Activated naive CD4-positive, alpha-beta T cell treated with anti-CD3 and anti-CD28 coated beads, Interleukin-2, amount 10 ng/mL, durations not matched to agents 7 days and 5 days (primary cell): ENCODE results near the gene ELOVL1.

Experiments
- CTCF ChIA-PET: fragments of 350-600 bp; sonication (Branson Sonifier 250); formaldehyde crosslinking; loops from one replicate; lab custom pipeline; 2021; ENCODE audit warnings: antibody characterized with exemption; lab: Charles Lee
- DNase-seq: peaks from one replicate; pipeline ENCODE4 v3.0.0-alpha.2; 2020
- H3K27ac Mint-ChIP-seq: one replicate; pipeline ENCODE4 v1.8.0; 2021; ENCODE audit warnings: mild to moderate bottlenecking, moderate library complexity, mixed read lengths
- H3K27me3 Mint-ChIP-seq: one replicate; pipeline ENCODE4 v1.8.0; 2021; ENCODE audit warnings: mild to moderate bottlenecking, mixed read lengths
- H3K36me3 Mint-ChIP-seq: one replicate; pipeline ENCODE4 v1.8.0; 2021; ENCODE audit warnings: mixed read lengths
- H3K4me1 Mint-ChIP-seq: one replicate; pipeline ENCODE4 v1.8.0; 2021; ENCODE audit warnings: mixed read lengths
- H3K4me3 Mint-ChIP-seq: one replicate; pipeline ENCODE4 v1.8.0; 2021; ENCODE audit warnings: mild to moderate bottlenecking, moderate library complexity, mixed read lengths
- H3K9me3 Mint-ChIP-seq: one replicate; pipeline ENCODE4 v1.8.0; 2021; ENCODE audit warnings: mixed read lengths

Gene ELOVL1

GRCh38 chr1:43358121-43358745 lies 9.6 kb downstream of the ELOVL1 start:
- H3K27me3 Mint-ChIP-seq = no peaks in the 10 kb centered on the region
- CTCF ChIA-PET = interaction anchor here (0.8 to 2.0 kb wide), 10 partner anchors 10 to 284 kb away, joined by 3 to 16 read pairs (median 4); partner anchors contain the start of gene ELOVL1
- peak overlapping the region; percentile 95 for H3K4me3 Mint-ChIP-seq
- peak; percentile 51 for DNase-seq
- H3K27ac Mint-ChIP-seq = peak overlapping the region; percentile 85
- H3K36me3 Mint-ChIP-seq = peaks cover 39% of the 10 kb centered on the region
- no peaks in the 10 kb centered on the region for H3K9me3 Mint-ChIP-seq
- H3K4me1 Mint-ChIP-seq = peaks cover 43% of the 10 kb centered on the region

GRCh38 chr1:43357251-43357650 lies 10.6 kb downstream of the ELOVL1 start:
- no peak for DNase-seq
- peaks cover 36% of the 10 kb centered on the region for H3K36me3 Mint-ChIP-seq
- H3K4me1 Mint-ChIP-seq = peaks cover 46% of the 10 kb centered on the region
- no peak overlapping the region for H3K27ac Mint-ChIP-seq
- H3K9me3 Mint-ChIP-seq = no peaks in the 10 kb centered on the region
- H3K27me3 Mint-ChIP-seq = no peaks in the 10 kb centered on the region
- CTCF ChIA-PET = interaction anchor here (1.2 to 2.0 kb wide), 2 partner anchors 54 to 283 kb away, joined by 3 to 5 read pairs; no protein-coding TSS in a partner anchor
- H3K4me3 Mint-ChIP-seq = peak overlapping the region; percentile 95

- Mint-ChIP-seq H3K27ac (no peak overlapping the region), H3K27me3 (no peaks in the 10 kb centered on the region), H3K9me3 (no peaks in the 10 kb centered on the region), H3K4me3 (no peak overlapping the region), H3K4me1 (peaks cover 23% of the 10 kb centered on the region), H3K36me3 (peaks cover 14% of the 10 kb centered on the region)
- CTCF ChIA-PET = no interaction called here
- no peak for DNase-seq
Observed at GRCh38 chr1:43354936-43355335, 12.9 kb downstream of the ELOVL1 start.

GRCh38 chr1:43354471-43354870 lies 13.3 kb downstream of the ELOVL1 start:
- Mint-ChIP-seq H3K27ac (no peak overlapping the region), H3K4me3 (no peak overlapping the region), H3K4me1 (peaks cover 23% of the 10 kb centered on the region), H3K9me3 (no peaks in the 10 kb centered on the region), H3K27me3 (no peaks in the 10 kb centered on the region), H3K36me3 (peaks cover 10% of the 10 kb centered on the region)
- CTCF ChIA-PET = interaction anchor here (1.0 kb wide), 1 partner anchor 86 kb away, joined by 3 read pairs; no protein-coding TSS in a partner anchor
- no peak for DNase-seq

GRCh38 chr1:43352881-43353280 lies 14.9 kb downstream of the ELOVL1 start:
- Mint-ChIP-seq H3K27ac (no peak overlapping the region), H3K9me3 (no peaks in the 10 kb centered on the region), H3K4me3 (no peak overlapping the region), H3K27me3 (no peaks in the 10 kb centered on the region), H3K4me1 (peaks cover 18% of the 10 kb centered on the region), H3K36me3 (peaks cover 6% of the 10 kb centered on the region)
- CTCF ChIA-PET = no interaction called here
- no peak for DNase-seq

GRCh38 chr1:43352351-43352705 lies 15.5 kb downstream of the ELOVL1 start:
- Mint-ChIP-seq H3K27ac (no peak overlapping the region), H3K9me3 (no peaks in the 10 kb centered on the region), H3K4me3 (no peak overlapping the region), H3K4me1 (peaks cover 15% of the 10 kb centered on the region), H3K27me3 (no peaks in the 10 kb centered on the region), H3K36me3 (peaks cover 6% of the 10 kb centered on the region)
- CTCF ChIA-PET = no interaction called here
- DNase-seq = no peak

- CTCF ChIA-PET = no interaction called here
- peaks cover 15% of the 10 kb centered on the region for H3K4me1 Mint-ChIP-seq
Observed at GRCh38 chr1:43351421-43352350, 16.1 kb downstream of the ELOVL1 start.

GRCh38 chr1:43350976-43351375 lies 16.8 kb downstream of the ELOVL1 start:
- peaks cover 15% of the 10 kb centered on the region for H3K4me1 Mint-ChIP-seq
- H3K27me3 Mint-ChIP-seq = peaks cover 11% of the 10 kb centered on the region
- H3K27ac Mint-ChIP-seq = no peak overlapping the region
- CTCF ChIA-PET = no interaction called here
- peaks cover 2% of the 10 kb centered on the region for H3K36me3 Mint-ChIP-seq
- no peak overlapping the region for H3K4me3 Mint-ChIP-seq
- DNase-seq = no peak
- no peaks in the 10 kb centered on the region for H3K9me3 Mint-ChIP-seq

More at GRCh38 chr1:43351421-43352350, 16.1 kb downstream of the ELOVL1 start:
- no peak for DNase-seq
- Mint-ChIP-seq H3K36me3 (peaks cover 2% of the 10 kb centered on the region), H3K4me3 (no peak overlapping the region), H3K27ac (no peak overlapping the region), H3K27me3 (peaks cover 5% of the 10 kb centered on the region), H3K9me3 (no peaks in the 10 kb centered on the region)

GRCh38 chr1:43349594-43350306 lies 18.1 kb downstream of the ELOVL1 start:
- peaks cover 15% of the 10 kb centered on the region for H3K4me1 Mint-ChIP-seq
- no peak for DNase-seq
- no peaks in the 10 kb centered on the region for H3K9me3 Mint-ChIP-seq
- peaks cover 15% of the 10 kb centered on the region for H3K27me3 Mint-ChIP-seq
- peaks cover 2% of the 10 kb centered on the region for H3K36me3 Mint-ChIP-seq
- H3K4me3 Mint-ChIP-seq = peak overlapping the region; percentile 65
- CTCF ChIA-PET = no interaction called here
- peak overlapping the region; percentile 82 for H3K27ac Mint-ChIP-seq

- H3K4me3 Mint-ChIP-seq = peak overlapping the region; percentile 65
- peak; percentile 75 for DNase-seq
- H3K36me3 Mint-ChIP-seq = no peaks in the 10 kb centered on the region
- peaks cover 15% of the 10 kb centered on the region for H3K27me3 Mint-ChIP-seq
- peak overlapping the region; percentile 82 for H3K27ac Mint-ChIP-seq
- H3K9me3 Mint-ChIP-seq = no peaks in the 10 kb centered on the region
- peaks cover 15% of the 10 kb centered on the region for H3K4me1 Mint-ChIP-seq
- CTCF ChIA-PET = no interaction called here
Observed at GRCh38 chr1:43348809-43349593, 18.8 kb downstream of the ELOVL1 start.

- peaks cover 15% of the 10 kb centered on the region for H3K4me1 Mint-ChIP-seq
- DNase-seq = no peak
- H3K9me3 Mint-ChIP-seq = no peaks in the 10 kb centered on the region
- peak overlapping the region; percentile 3 for H3K4me3 Mint-ChIP-seq
- CTCF ChIA-PET = no interaction called here
- no peaks in the 10 kb centered on the region for H3K36me3 Mint-ChIP-seq
- H3K27ac Mint-ChIP-seq = no peak overlapping the region
- peaks cover 15% of the 10 kb centered on the region for H3K27me3 Mint-ChIP-seq
Observed at GRCh38 chr1:43348343-43348808, 19.4 kb downstream of the ELOVL1 start.

GRCh38 chr1:43346636-43347035 lies 21.2 kb downstream of the ELOVL1 start:
- CTCF ChIA-PET = no interaction called here

GRCh38 chr1:43345120-43345519 lies 22.7 kb downstream of the ELOVL1 start:
- no peak overlapping the region for H3K4me3 Mint-ChIP-seq
- CTCF ChIA-PET = no interaction called here
- peaks cover 8% of the 10 kb centered on the region for H3K4me1 Mint-ChIP-seq
- DNase-seq = no peak
- H3K27ac Mint-ChIP-seq = no peak overlapping the region
- no peaks in the 10 kb centered on the region for H3K9me3 Mint-ChIP-seq
- peaks cover 19% of the 10 kb centered on the region for H3K27me3 Mint-ChIP-seq
- no peaks in the 10 kb centered on the region for H3K36me3 Mint-ChIP-seq

More at GRCh38 chr1:43346636-43347035, 21.2 kb downstream of the ELOVL1 start:
- no peaks in the 10 kb centered on the region for H3K36me3 Mint-ChIP-seq
- no peak overlapping the region for H3K4me3 Mint-ChIP-seq
- no peak overlapping the region for H3K27ac Mint-ChIP-seq
- peaks cover 8% of the 10 kb centered on the region for H3K4me1 Mint-ChIP-seq
- no peak for DNase-seq
- H3K27me3 Mint-ChIP-seq = peaks cover 15% of the 10 kb centered on the region
- no peaks in the 10 kb centered on the region for H3K9me3 Mint-ChIP-seq
